HG03575 (cell line): ENCODE measurements around the gene ANTXR2.

Experiments
- ATAC-seq: cut with Tn5 transposase; IDR thresholded peaks from one replicate; pipeline ENCODE4 v1.9.1; 2021; ENCODE audit not compliant: unreplicated experiment, insufficient number of reproducible peaks, low FRiP score; ENCODE audit errors: extremely low read depth

ANTXR2 gene

GRCh38 chr4:80072228-80072743 lies 743 bp downstream of the ANTXR2 start:
- no peak for ATAC-seq

- ATAC-seq: no peak
Observed at GRCh38 chr4:80071604-80072227, 1.3 kb downstream of the ANTXR2 start.

- no peak for ATAC-seq
Observed at GRCh38 chr4:80070880-80071603, 2.0 kb downstream of the ANTXR2 start.

- no peak for ATAC-seq
Observed at GRCh38 chr4:80069837-80070731, 2.9 kb downstream of the ANTXR2 start.

GRCh38 chr4:80069108-80069836 lies 3.8 kb downstream of the ANTXR2 start:
- no peak for ATAC-seq

GRCh38 chr4:80065601-80066000 lies 7.4 kb downstream of the ANTXR2 start:
- no peak for ATAC-seq

GRCh38 chr4:80062527-80062926 lies 10.5 kb downstream of the ANTXR2 start:
- no peak for ATAC-seq

- no peak for ATAC-seq
Observed at GRCh38 chr4:80060804-80061203, 12.2 kb downstream of the ANTXR2 start.

GRCh38 chr4:80058740-80059139 lies 14.3 kb downstream of the ANTXR2 start:
- peak; percentile 98 for ATAC-seq

- no peak for ATAC-seq
Observed at GRCh38 chr4:80054375-80054774, 18.7 kb downstream of the ANTXR2 start.

GRCh38 chr4:80053140-80053910 lies 19.7 kb downstream of the ANTXR2 start:
- ATAC-seq: no peak

- no peak for ATAC-seq
Observed at GRCh38 chr4:80049813-80050534, 23.1 kb downstream of the ANTXR2 start.

- ATAC-seq: no peak
Observed at GRCh38 chr4:80049402-80049801, 23.6 kb downstream of the ANTXR2 start.

GRCh38 chr4:80045786-80046185 lies 27.2 kb downstream of the ANTXR2 start:
- ATAC-seq: no peak

- ATAC-seq: no peak
Observed at GRCh38 chr4:80043541-80043940, 29.5 kb downstream of the ANTXR2 start.

- ATAC-seq: no peak
Observed at GRCh38 chr4:80042821-80043220, 30.2 kb downstream of the ANTXR2 start.

GRCh38 chr4:80037864-80038263 lies 35.2 kb downstream of the ANTXR2 start:
- ATAC-seq: no peak
